ENCODE results near the gene MICAL3.
"Not testable (repeated sequence)": the region's sequence is repeated elsewhere in the genome, so short reads cannot be mapped to it uniquely, and the experiment has no call there.

MICAL3 gene

DNA sequence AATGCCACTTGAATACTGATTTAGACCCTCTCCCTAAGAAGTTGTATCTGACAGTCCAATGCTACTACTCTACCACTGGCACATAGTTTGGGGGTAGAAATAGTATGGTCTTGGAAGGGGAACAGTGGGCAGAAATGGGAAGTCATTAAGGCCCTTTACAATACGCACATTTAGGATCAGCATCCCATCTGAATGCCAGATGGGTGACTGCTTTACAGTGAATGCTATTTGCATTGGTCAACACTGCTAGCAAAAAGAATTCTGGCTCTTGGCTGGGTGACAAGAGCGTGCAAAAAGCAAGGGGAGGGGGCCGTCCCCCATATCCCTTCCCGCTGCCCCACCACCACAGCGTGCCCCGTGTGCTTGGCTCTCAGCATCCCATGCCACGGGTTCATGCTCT lies 145.4 kb downstream of the MICAL3 start:
- DNase-seq, result no peak

DNA sequence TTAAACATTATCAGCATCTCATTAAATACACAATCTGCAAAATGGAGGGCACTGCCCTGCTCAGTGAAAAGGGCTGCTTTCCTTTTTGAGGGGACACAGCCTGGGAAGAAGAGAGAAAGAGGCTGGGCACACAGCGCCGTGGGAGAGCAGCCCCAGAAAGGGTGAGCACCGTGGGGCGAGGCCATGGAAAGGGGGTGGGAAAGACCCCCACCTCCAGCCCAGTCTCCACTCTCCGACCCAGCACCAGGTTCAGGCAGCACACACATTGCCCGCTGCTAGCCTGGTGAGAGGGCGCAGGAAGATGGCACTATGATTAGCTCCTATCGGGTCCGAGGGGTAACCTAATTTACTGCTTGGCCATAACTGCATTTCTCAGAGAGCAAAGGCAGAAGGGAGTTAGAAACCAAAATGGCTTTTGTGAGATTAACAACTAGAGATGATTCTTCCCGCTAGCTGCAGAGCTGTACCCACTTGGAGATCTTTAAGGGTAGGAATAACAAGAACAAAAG lies 146.1 kb downstream of the MICAL3 start:
- no peak for DNase-seq

DNA sequence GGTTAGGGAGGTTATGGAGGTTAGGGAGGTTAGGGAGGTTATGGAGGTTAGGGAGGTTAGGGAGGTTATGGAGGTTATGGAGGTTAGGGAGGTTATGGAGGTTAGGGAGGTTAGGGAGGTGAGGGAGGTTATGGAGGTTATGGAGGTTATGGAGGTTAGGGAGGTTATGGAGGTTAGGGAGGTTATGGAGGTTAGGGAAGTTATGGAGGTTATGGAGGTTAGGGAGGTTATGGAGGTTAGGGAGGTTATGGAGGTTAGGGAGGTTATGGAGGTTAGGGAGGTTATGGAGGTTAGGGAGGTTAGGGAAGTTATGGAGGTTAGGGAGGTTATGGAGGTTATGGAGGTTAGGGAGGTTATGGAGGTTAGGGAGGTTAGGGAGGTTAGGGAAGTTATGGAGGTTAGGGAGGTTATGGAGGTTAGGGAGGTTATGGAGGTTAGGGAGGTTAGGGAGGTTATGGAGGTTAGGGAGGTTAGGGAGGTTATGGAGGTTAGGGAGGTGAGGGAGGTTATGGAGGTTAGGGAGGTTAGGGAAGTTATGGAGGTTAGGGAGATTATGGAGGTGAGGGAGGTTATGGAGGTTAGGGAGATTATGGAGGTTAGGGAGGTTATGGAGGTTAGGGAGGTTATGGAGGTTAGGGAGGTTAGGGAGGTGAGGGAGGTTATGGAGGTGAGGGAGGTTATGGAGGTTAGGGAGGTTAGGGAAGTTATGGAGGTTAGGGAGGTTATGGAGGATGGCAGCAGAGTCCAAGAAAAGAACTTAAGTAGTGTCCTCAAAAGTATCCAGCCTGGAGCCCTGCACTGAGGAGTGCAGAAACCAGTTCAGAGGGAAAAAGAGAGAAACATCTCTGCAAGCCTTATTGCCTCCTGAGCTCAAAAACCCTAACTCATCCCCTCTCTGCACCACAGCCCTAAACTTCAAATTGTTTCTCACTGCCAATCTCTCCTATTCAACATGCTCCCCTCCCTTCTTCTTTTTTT lies 147.2 kb downstream of the MICAL3 start:
- DNase-seq, result not testable (repeated sequence)

DNA sequence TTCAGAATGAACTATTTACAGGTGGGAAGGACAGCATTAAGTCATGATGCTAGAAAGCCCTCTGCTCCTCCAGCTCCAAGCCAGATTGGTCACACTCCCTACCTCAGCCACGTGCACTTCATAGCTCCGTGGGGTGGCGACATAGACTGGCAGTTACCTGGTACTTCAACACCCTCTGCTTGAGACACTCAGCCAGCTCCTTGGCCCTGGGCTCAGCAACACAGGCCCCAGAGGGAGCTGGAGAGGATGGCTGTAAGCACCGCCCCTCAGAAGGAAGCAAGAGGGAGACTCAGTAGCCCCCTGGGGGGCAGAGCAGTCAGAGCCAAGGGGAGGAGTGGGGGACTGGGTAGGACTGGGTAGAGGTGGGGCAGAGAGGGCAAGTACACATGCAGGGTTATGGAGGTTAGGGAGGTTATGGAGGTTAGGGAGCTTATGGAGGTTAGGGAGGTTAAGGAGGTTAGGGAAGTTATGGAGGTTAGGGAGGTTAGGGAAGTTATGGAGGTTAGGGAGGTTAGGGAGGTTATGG lies 148.0 kb downstream of the MICAL3 start:
- DNase-seq, result peak; percentile 43

DNA sequence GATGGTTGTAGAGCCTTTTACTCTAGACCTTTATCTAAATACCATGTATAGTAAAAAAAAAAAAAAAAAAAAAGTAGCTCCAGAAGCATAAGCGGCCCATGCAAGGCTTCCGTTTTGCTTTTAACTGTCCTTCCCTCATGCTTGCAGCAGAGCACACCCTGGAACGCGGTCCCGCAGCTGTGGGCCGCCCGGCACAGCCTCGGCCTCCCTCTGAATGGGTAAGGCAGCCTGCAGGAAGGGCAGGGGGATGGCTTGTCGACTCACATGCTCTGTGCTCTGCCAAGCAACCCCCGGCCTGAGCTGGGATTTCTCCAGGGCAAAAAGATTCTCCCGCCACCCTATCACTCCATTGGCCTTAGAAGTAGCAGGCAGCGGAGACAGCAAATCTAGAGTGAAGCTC lies 148.7 kb downstream of the MICAL3 start:
- DNase-seq, result no peak

DNA sequence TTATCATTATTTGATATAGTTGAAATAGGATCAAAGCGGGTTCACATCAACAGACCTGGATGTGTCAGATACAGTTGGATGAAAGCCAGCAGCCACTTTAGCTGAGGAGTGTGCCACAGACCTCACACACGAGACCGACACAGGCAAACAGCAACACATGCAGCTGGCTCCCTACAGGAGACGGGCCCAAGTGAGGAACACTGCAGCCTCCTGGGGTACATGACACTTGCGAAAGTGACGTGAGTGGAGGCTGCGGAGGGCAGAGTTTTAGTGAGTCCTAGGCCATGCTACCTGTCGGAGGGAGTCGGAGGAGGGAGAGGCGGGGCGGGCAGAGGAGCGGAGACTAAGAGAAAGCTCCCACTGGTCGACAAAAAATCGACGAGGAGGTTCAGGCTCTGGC lies 149.2 kb downstream of the MICAL3 start:
- peak; percentile 40 for DNase-seq

DNA sequence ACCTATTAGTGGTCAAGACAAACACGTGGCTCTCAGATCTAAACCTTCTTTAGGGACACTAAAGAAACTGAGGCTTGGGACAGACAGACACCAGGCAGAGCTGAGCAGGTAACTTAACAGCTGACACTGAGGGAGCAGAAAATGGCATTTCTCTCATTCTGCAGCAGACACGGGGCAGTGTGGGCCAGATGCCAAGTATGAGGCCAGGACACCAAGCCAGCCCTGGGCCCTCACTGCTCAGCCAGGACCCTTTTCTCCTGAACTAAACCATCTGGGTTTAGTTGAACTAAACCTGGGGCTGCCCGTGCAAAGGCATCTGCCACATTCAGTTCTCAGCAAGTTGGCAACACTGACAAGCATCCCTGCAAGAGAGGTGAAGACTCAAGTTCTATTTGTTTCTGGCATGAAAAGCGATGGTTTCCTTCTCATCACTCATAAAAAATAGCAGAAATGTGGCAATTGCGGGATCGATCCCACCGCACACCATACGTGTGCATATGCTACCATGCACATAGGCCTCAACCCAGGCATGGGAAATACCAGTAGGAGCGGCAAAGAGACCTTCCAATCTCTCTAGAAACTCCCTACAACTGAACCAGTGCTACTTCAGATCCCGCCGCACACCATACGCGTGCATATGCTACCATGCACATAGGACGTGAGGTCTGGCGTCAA lies 150.0 kb downstream of the MICAL3 start:
- DNase-seq, result no peak

DNA sequence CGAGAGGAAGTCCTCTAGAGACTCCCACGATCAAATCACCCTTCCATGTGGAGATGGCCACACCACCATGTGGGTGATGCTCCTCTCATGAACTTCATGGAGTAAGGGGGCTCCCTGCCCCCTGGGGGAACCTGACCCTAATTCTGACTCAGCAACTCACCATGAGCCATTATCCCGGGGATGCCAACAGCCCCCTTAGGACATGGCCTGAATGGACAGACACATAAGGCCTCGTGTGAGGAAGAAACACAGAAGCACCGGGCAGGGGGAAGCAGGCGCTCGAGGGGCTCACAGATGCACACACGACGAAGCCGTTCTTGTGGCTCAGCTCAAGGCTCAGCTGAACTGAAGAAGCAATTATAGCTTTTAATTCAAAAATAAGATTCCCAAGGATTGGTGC lies 150.6 kb downstream of the MICAL3 start:
- DNase-seq, result no peak

DNA sequence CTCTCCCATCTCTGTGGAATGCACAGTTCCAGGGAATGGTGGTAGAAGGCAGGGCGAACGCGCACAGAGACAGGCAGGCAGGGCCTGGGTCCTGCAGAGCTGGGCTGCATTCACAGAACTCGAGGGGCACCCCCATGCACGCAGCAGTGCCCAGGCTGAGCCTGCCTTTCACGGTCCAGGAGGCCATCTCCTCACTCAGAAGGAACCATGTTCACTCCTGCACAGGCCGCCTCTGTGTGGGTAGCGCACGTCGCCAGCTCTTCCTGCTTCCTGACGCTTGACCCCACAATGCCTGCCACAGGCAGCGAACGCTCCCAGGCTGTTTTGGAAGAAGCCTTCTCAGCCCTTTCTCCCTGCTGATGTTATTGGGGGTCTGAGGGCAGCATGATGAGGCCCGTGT lies 151.2 kb downstream of the MICAL3 start:
- DNase-seq, result no peak

DNA sequence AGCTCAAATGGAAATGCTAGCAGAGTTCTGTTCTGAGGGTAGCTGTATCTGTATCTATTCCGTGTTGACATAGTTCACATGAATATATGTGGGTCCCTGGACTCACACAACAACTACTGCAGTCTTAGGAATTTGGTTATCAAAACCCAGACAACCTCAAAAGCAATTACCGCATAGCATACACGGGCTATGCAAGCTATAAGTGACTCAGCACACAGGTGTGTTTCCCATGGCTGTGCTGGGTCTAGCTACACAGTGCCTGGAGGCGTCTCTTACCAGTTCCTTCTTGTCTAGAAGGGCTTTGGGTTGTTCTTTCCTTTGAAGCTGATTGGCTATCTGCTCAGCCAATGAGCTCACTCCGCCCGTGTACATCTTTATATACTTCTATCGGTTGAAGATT lies 151.9 kb downstream of the MICAL3 start:
- no peak for DNase-seq

DNA sequence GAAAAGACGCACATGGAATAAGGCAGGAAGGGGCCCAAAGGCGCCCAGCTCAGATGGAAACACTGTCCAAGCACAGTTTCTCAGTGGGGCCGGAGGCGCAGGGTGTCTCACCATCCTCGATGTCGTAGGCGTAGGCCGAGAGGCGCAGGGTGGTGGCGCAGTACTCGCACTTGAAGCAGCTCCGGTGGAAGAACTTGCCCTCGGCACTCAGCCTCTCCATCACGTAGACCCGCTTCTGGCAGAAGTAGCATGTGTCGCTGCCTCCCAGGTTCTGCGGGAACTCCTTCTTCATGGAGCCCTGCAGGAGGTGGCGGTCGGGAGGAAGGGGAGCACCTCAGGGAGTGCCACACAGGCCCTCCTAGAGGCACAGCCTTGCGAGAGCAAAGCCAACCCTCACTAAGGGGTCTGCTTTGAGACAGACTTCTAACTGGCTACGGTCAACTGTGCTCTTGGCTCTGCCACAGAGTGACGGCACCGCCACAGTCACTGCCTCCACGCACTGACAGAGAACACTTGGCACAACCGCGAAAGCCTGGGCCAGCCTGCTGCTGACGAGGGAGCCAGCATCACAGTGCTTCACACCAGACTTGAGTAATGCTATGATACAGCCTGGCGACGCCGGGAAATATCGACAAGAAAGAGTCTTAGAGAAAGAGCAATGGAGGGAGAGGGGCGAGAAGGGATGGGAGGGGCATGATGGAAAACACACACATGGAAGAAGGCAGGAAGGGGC lies 152.5 kb downstream of the MICAL3 start:
- no peak for DNase-seq

DNA sequence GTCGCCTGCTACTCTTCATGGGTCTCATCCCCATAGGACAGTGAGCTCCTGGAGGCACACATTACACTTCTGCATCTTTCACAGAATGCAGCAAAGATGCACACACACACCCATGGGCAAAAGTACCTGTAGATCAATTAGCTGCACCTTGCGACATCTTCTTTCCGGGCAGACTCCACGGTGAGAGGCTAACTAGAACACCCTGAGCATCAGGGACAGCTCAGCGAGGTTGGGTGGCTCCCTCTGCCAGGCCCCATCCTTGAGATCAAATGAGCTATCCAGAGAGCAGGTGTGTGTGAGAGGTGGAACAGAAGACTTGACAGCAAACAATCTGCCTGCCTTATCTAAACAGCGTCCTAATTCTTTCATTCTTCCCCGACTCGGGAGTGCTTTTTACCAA lies 154.0 kb downstream of the MICAL3 start:
- no peak for DNase-seq

DNA sequence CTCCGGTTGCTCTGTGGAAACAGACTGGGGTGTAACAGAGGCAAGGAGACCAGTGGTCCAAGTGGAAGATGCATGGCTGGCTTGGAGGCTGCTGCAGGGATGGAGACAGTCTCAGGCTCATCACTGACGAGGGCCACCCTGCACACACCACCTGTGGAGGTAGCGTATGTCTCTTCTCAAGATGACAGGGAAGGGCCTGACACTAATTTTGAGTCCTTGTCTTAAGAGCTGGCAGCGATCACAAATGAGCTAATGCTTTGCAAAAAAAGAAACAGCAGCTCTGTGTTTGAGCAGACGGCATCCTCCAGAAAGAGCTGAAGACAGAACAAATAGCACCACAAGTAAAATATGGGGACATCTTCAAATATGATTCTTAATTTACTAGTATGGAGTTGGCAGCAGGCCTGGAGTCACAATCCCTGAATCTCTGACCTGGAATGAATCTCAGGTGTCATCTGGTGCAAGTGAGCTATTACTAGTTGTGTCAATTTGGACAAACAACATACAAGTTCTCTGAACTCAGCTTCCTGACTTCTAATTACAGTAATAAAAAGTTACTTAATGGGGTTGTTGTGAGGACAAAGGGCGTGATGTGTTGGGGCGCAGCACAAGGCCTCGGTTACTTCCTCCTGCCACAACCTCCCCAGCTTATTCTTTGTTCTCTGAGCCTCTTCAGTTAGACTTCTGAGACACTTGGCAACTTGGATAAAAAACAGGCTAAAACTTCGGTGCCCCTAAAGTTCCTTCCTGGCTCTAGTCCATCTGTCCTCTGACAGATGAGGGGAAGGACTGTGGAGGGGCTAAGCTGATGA lies 154.9 kb downstream of the MICAL3 start:
- DNase-seq, result no peak

DNA sequence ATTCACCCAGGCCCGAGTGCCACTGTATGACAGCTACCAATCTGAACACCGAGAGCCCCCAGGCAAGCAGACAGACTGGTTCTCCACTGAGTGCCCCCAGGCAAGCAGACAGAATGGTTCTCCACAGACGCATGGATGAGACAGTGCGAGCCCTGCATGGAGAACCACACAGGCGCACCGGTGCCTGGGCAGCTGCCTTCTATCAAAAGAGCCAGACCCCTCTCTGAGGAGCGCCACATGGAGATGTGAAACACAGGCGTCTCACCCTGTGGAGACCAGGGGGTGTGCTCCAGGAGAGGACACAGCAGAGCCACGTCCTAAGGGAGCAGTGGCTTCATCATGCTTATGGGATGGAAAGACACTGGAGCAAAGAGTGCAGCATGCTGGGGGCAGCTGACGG lies 155.6 kb downstream of the MICAL3 start:
- no peak for DNase-seq

DNA sequence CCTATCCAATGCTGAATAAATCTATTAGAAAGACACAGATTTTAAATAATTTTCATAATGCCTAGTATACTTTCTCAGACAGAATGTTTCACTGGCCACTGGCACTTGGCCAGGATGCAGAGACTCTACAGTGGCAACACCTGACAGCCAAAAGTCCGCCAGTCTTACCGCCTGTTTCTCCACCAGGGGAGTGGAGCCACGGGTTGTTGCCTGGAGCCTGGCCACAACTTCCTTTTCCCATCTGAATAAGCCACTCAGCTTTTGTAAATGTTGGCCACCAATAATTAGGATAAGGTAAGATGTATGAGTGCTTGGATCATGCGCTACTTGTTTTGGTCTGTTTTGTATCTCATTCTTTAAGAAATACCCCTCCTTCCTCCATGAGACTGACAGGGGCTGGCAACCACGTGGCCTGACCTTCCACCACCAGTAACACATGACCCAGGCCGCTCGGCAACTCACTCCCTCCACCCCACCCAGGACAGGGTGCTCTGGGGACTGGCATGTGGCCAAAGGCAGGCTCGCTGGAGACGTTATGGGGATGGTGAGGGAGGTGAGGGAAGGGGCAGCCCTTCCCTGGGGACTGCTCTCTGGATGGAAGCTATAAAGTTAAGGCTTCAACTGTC lies 157.1 kb downstream of the MICAL3 start:
- peak; percentile 7 for DNase-seq

DNA sequence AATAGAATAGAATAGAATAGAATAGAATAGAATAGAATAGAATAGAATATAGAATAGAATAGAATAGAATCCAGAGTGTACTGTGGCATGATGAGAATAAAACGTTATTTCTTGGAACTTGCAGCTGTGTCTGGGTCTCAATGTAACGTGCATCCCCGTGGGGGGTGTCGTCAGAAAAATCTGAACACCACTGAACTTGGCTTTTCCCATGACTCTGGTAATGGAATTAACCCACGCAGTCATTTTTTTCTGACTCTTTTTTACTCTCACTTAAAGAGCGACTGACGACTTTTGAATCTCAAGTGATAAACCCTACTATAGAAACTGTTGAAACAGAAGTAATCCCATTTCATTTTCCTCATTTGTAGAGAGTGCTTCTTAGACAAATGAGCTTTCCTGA lies 157.7 kb downstream of the MICAL3 start:
- DNase-seq, result no peak

DNA sequence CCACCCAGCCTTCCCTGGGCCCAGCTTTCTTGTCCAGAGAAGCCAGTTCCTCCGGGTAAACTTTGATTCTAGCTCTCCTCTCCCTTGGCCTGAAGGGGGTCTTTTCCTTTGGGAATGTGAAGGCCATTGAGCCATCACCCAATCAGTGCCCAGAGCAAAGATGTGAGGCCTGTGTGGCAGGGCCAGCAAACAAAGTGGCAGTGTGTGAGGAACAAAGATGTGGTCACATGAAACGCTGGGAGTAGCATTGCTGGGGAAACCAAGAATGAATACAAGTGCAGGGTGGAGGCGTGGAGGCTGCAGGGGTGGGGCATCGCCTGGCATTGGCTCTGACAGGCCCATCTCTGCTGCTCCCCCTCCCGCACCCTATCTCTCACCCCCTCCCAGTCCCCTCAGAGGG lies 158.2 kb downstream of the MICAL3 start:
- DNase-seq, result no peak

DNA sequence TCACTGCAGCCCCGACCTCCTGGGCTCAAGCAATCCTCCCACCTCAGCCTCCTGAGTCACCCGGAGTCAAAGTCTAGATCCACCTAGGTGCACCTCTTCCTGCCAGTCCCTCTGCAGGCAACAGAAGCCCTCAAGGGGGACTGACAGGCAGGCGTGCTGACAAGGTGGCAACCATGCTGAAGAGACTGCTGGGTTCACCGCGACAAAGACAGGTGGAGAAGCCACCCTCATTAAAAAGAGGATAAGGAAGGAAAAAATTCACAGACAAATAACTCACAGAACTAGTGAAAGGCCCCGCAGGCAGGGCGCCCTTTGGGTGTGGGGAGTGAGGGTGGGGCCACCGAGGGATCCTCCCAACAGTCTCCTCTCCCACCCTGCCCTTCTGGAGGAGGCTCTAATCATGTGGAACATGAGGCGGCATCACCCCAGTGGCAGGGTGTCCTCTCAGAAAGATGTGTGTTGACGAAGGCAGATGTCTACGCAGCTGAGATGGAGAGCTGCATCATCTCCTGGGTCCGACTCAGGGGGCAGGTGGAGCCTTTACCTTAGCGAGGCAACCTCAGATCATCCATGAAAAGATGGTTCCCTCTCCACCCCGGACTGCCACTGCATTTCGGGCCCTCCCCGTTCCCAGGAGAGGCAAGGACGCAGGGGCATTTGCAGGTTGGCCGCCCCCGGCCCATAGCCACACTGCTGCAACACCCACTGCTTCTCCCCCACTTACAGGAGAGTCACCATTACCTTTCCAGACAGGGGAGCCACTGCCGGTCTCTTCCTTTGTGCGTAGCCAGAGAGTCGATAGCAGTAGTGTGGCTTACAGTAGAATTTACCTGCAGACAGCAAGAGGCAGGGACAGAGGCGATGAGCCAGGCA lies 158.9 kb downstream of the MICAL3 start:
- DNase-seq, result no peak

DNA sequence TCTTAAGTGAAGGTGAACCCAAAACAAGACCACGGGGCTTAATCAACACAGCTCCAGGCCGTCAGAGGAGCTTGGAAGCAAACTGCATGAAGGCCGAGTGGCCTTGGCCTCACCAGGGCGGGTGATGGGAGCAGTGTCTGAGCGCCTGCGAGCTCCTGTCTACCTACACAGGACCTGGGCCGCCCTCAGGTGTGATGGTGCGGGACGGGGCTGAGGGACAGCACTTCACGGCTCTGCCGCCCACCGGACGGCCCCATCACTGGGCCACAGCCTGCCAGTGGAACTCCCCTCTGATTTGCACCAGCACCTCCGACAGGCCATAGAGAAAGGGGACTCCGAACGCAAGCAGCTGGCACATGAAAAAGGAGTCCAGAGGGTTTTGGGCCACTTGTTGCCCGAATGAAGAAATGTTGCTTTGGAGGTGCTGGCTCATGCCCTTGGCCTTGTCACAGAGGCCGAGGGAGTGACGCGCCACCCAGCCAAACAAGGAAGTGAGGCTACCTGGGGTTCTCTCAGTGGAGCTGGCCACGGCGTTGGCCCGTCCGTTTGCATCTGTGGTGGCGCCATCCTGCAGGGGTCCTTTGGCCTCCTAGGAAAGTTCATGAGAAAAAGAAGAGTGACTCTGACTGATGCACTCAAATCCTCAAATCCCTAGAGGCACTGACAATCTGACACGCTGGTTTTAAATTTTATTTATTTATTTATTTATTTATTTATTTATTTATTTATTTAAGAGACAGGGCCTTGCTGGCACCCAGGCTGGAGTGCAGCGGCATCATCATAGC lies 159.8 kb downstream of the MICAL3 start:
- DNase-seq, result no peak

DNA sequence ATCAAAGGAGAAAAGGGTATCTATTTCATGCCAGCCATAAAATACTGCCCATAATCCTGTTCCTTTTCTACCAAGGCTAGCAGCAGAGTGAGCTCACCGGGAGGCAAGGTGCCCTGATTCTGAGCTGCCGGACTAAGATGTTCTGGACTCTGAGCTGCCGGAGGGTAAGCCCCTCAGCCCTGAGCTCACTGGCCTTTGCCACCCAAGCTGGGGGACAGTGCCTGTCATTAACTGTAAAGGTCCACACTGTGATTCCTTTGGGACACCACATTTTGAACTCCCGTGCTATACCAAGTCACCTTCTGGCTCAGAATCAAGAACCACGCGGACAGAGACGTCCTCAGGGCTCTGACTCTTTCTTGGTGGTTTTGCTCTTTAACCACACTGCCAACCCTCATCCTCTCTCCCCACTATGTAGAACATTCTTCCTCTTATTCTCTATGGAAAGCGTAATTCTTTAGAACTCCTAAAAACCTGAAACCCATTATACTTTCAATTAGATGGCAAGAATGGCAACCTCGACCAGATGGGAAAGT lies 161.6 kb downstream of the MICAL3 start:
- DNase-seq, result no peak
